H1 (cell line): ENCODE results near the gene C2CD3. TPM values are rescaled to one million over a fixed set of nuclear protein-coding genes. Genes with fewer than 3 reads are reported as not detected.

ENCODE experiments used
- ATF2 ChIP-seq: IDR thresholded peaks from 2 replicates; pipeline ENCODE4 v1.6.1; 2012; ENCODE audit warnings: low read length, inconsistent platforms
- BRCA1 ChIP-seq: IDR thresholded peaks from 2 replicates; pipeline ENCODE4 v1.6.1; 2012; ENCODE audit warnings: low read depth, low read length, improper control_type of control experiment
- CBX8 ChIP-seq: fragments of 300-800, 300-1000 bp; sonication (generic); IDR thresholded peaks from 2 replicates; pipeline ENCODE4 v1.7.1; 2016; ENCODE audit warnings: low read depth, low read length, borderline replicate concordance
- CEBPB ChIP-seq: IDR thresholded peaks from 2 replicates; pipeline ENCODE4 v1.6.1; 2012; ENCODE audit warnings: low read depth, low read length
- E2F6 ChIP-seq: IDR thresholded peaks from 2 replicates; pipeline ENCODE4 v1.6.1; 2012; ENCODE audit warnings: inconsistent platforms
- FOSL1 ChIP-seq: IDR thresholded peaks from 2 replicates; pipeline ENCODE4 v1.6.1; 2011; ENCODE audit warnings: mild to moderate bottlenecking, low read depth, low read length, moderate library complexity; ENCODE audit not compliant: insufficient read depth
- JUN ChIP-seq: IDR thresholded peaks from 2 replicates; pipeline ENCODE4 v1.6.1; 2011; ENCODE audit warnings: low read depth, mild to moderate bottlenecking, improper control_type of control experiment, low read length
- JUND ChIP-seq: IDR thresholded peaks from 2 replicates; pipeline ENCODE4 v1.6.1; 2011; ENCODE audit warnings: mild to moderate bottlenecking, improper control_type of control experiment, low read length
- KDM4A ChIP-seq: IDR thresholded peaks from one replicate; pipeline ENCODE4 v1.7.1; 2012; ENCODE audit warnings: low read depth, mild to moderate bottlenecking, moderate library complexity, low read length, inconsistent platforms; ENCODE audit not compliant: severe bottlenecking
- KDM5A ChIP-seq: fragments of 200-600 bp; IDR thresholded peaks from 2 replicates; pipeline ENCODE4 v1.7.1; 2012; ENCODE audit warnings: mild to moderate bottlenecking, low read length, inconsistent platforms, mixed read lengths
- NANOG ChIP-seq: IDR thresholded peaks from 2 replicates; pipeline ENCODE4 v1.6.1; 2011; ENCODE audit warnings: low read length, low read depth, mild to moderate bottlenecking, inconsistent platforms; ENCODE audit not compliant: insufficient read depth, poor library complexity, severe bottlenecking
- NRF1 ChIP-seq: IDR thresholded peaks from 2 replicates; pipeline ENCODE4 v1.6.1; 2011; ENCODE audit warnings: mild to moderate bottlenecking, low read depth, low read length, improper control_type of control experiment
- POLR2AphosphoS5 ChIP-seq: IDR thresholded peaks from 2 replicates; pipeline ENCODE4 v1.6.1; 2011; ENCODE audit warnings: low read depth, low read length
- RXRA ChIP-seq: IDR thresholded peaks from 2 replicates; pipeline ENCODE4 v1.6.1; 2011; ENCODE audit warnings: low read depth, mild to moderate bottlenecking, low read length, moderate library complexity; ENCODE audit not compliant: insufficient read depth
- SAP30 ChIP-seq: fragments of 300-600 bp; sonication (generic); IDR thresholded peaks from 2 replicates; pipeline ENCODE4 v1.7.1; 2012; ENCODE audit warnings: low read length, moderate library complexity, mild to moderate bottlenecking, inconsistent platforms; ENCODE audit not compliant: insufficient read depth, insufficient replicate concordance
- SIRT6 ChIP-seq: IDR thresholded peaks from one replicate; pipeline ENCODE4 v1.7.1; 2012; ENCODE audit warnings: low read length, inconsistent platforms
- SP1 ChIP-seq: IDR thresholded peaks from 2 replicates; pipeline ENCODE4 v1.6.1; 2011; ENCODE audit warnings: low read depth, low read length
- SP2 ChIP-seq: IDR thresholded peaks from 2 replicates; pipeline ENCODE4 v1.6.1; 2012; ENCODE audit warnings: mild to moderate bottlenecking, low read length, inconsistent platforms
- TAF1 ChIP-seq: IDR thresholded peaks from 2 replicates; pipeline ENCODE4 v1.6.1; 2011; ENCODE audit warnings: mild to moderate bottlenecking, low read depth, low read length
- ZNF274 ChIP-seq: IDR thresholded peaks from 2 replicates; pipeline ENCODE4 v1.7.0; 2012; ENCODE audit warnings: low read length, borderline replicate concordance; ENCODE audit errors: extremely low read depth
- polyA plus RNA-seq, 7 experiments: library from polyadenylated mRNA; depleted of rRNA in 3 of 7; stranded (reverse) in 5 of 7; unstranded in 2 of 7; fragments of >200 nt in 5 of 7; fragments of 200-250 nt in 2 of 7; gene quantifications; 1 replicate in 5 of 7; 2 replicates in 1 of 7; 4 replicates in 1 of 7; pipeline versions ENCODE4 v1.2.1 to v1.2.3, GENCODE V29; 2011 to 2013; ENCODE audit warnings: missing spikeins in 2 of 7, mixed read lengths in 2 of 7
- total RNA-seq: library from RNA; stranded (reverse); fragmentation: NEBNext Ultra II Directional; extraction: Animal tissue kit (Norgen Biotek cat#: 25700); gene quantifications from 2 replicates; pipeline ENCODE4 v1.2.1, GENCODE V29; 2021

The C2CD3 gene
- total and polyA plus RNA-seq, 2 of the 8 experiments (the other 6 are each of a cell fraction or from before 2014, with no cell fraction given): 11.0 to 29.1 TPM

- TF ChIP-seq E2F6: peak; percentile 97
- TF ChIP-seq RXRA: no peak
- TF ChIP-seq ATF2: no peak
- no peak for TF ChIP-seq KDM5A
- no peak for TF ChIP-seq CBX8
- TF ChIP-seq SP2: no peak
- TF ChIP-seq SAP30: no peak
- no peak for TF ChIP-seq NANOG
- TF ChIP-seq KDM4A: peak; percentile 95
- TF ChIP-seq BRCA1: no peak
- peak; percentile 1; the same call in 1 of the 2 replicates for TF ChIP-seq FOSL1
- peak; percentile 48 for TF ChIP-seq TAF1
- TF ChIP-seq SIRT6: no peak
- peak; percentile 36; the same call in 1 of the 2 replicates for TF ChIP-seq POLR2AphosphoS5
- peak; percentile 66 for TF ChIP-seq SP1
- TF ChIP-seq NRF1: no peak
- TF ChIP-seq ZNF274: no peak
- no peak for TF ChIP-seq JUND
- no peak for TF ChIP-seq JUN
- no peak for TF ChIP-seq CEBPB
Measured at GRCh38 chr11:73982990-73983740, 187.6 kb downstream of the C2CD3 start (continued).
